Endothelial cell of umbilical vein (primary cell): ENCODE measurements around the gene NEIL3.

Experiments used
- CTCF ChIP-seq, 2 donors: IDR thresholded peaks; 1 replicate in 1 of 2; 2 replicates in 1 of 2; pipeline ENCODE4 v1.5.1; 2011; ENCODE audit warnings: low read length in 2 of 2, mild to moderate bottlenecking in 2 of 2, moderate library complexity in 2 of 2, control low read depth in 1 of 2, inconsistent platforms in 1 of 2, low read depth in 1 of 2; ENCODE audit not compliant: insufficient read depth in 1 of 2; ENCODE audit errors: extremely low read depth in 1 of 2
- JUN ChIP-seq: IDR thresholded peaks from 2 replicates; pipeline ENCODE4 v1.6.1; 2011; ENCODE audit warnings: borderline replicate concordance, low read depth; ENCODE audit not compliant: insufficient read length, insufficient read depth

GRCh38 chr4:177315767-177316464, 6.2 kb downstream of the NEIL3 start:
- TF ChIP-seq CTCF (IDR thresholded peaks at IDR 0.05; ENCODE audit: extremely low read depth in 1 of 2, insufficient read depth in 1 of 2, low read depth in 1 of 2, low read length in 2 of 2) (no peak), JUN (no peak)
